Ovary (tissue), 9 donors: ENCODE measurements around the gene RNF43. TPM values are rescaled to one million over a fixed set of nuclear protein-coding genes. Genes with fewer than 3 reads are reported as not detected.

Experiments
- DNase-seq, 5 donors: peaks; one replicate each; pipeline ENCODE4 v3.0.0-alpha.2; 2019 to 2020
- H3K27ac ChIP-seq, 2 donors: fragments of 200-600 bp; one replicate each; pipeline versions ENCODE4 v1.5.1 to v1.8.0; 2019 to 2022
- H3K27me3 ChIP-seq: fragments of 200-600 bp; one replicate; pipeline ENCODE4 v1.8.0; 2022
- H3K36me3 ChIP-seq: fragments of 200-600 bp; sonication (generic); one replicate; pipeline ENCODE4 v1.5.1; 2019
- H3K4me1 ChIP-seq: one replicate; pipeline ENCODE4 v1.8.1; 2013; ENCODE audit warnings: mild to moderate bottlenecking, moderate library complexity; ENCODE audit not compliant: insufficient read depth
- H3K4me3 ChIP-seq: fragments of 200-600 bp; sonication (generic); one replicate; pipeline ENCODE4 v1.5.1; 2017
- H3K9me3 ChIP-seq, 2 donors: fragments of 200-600 bp in 1 of 2; sonication (generic) in 1 of 2; one replicate each; pipeline versions ENCODE4 v1.5.1 to v1.8.1; 2013 to 2019; ENCODE audit warnings: mild to moderate bottlenecking in 1 of 2, moderate library complexity in 1 of 2
- EP300 ChIP-seq: sonication (generic); formaldehyde crosslinking; IDR thresholded peaks from one replicate; pipeline ENCODE4 v1.6.1; 2017; ENCODE audit warnings: antibody characterized with exemption
- POLR2A ChIP-seq: fragments of 450-650 bp; IDR thresholded peaks from one replicate; pipeline ENCODE4 v1.6.1; 2017; ENCODE audit warnings: antibody characterized with exemption, mild to moderate bottlenecking, moderate library complexity
- WGBS, 3 donors: extraction: QIAGEN DNeasy Blood & Tissue Kit in 1 of 3; methylation state at CpG; one replicate each; pipeline versions ENCODE4 v1.1.5 to v1.1.7; 2013 to 2017; 5-methylcytosine and 5-hydroxymethylcytosine counted together
- intact Hi-C, 4 donors: fragments of 100-400 bp; cut with DNase I; formaldehyde crosslinking; loops; one replicate each; pipeline versions ENCODE4 v1.11.0 to v1.15.1; 2022 to 2023
- polyA plus RNA-seq, 2 donors: library from polyadenylated mRNA; stranded (reverse); fragments of 200-250 nt in 1 of 2; fragments of 350-450 nt in 1 of 2; fragmentation: Illumina TruSeq in 1 of 2; extraction: RNeasy Lipid Tissue Mini Kit (QIAGEN cat#74804) in 1 of 2; gene quantifications; one replicate each; pipeline ENCODE4 v1.2.3, GENCODE V29; 2013 to 2014
- total RNA-seq, 7 donors: library from RNA; depleted of rRNA in 2 of 7; stranded (reverse); fragments of >200 nt in 2 of 7; fragmentation: NEBNext Ultra II Directional in 3 of 7; extraction: Animal tissue kit (Norgen Biotek cat#: 25700) in 3 of 7; gene quantifications; one replicate each; pipeline versions ENCODE4 v1.1.0 to v1.2.4, GENCODE V29; 2016 to 2023
- TF ChIP-seq, protein P1 (sequence below), 3 donors: fragments of 450-650 bp in 2 of 3; fragments of 200-600 bp in 1 of 3; IDR thresholded peaks; one replicate each; pipeline versions ENCODE4 v1.5.1 to v1.8.0; 2016 to 2022; ENCODE audit warnings: antibody characterized with exemption in 3 of 3, mild to moderate bottlenecking in 1 of 3
- donor health status: DM: no; HTN: no; CAD: no; lungs with moderate emphysema.
- donor health status: DM: no; HTN: no; CAD: no.
- donor health status: Bipolar disorder and iron deficiency.
- donor health status: DM: yes; HTN: yes; CAD: no.
- donor health status: DM: no; HTN: no; CAD: no.
- donor health status: DM: yes; HTN: yes; CAD: no.

Gene RNF43
- total and polyA plus RNA-seq, 9 donors = 0.21 to 5.6 (median 1.3) TPM

DNA sequence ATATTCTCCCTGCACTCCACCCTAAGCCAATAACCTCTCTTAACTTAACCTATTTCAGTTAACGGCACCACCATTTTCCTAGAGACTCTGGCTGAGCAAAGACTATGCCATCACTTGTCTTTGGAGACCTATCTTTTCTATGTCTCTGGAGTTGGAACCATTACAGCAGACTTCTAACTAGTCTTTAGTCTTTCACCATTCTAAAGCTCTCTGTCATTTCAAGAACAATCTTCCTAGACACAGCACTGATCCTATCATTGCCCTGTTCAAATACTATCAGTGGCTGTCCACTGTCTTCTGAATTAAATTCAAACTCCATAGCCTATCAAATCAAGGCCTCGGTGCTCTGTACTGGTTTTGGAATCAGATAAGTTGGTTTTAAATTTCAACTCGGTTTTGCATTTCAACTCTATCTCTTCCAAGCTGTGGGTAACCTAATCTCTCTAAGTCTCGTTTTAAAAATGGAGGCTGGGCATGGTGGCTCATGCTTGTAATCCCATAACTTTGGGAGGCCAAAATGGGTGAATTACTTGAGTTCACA is 31.9 kb downstream of the RNF43 start:
- no peak overlapping the region for H3K4me3 ChIP-seq
- H3K9me3 ChIP-seq = no peaks in the 10 kb centered on the region
- WGBS, 3 donors = 66 to 77% (median 69%) methylated on average over 4 of the region's 4 CpGs
- H3K27me3 ChIP-seq = no peaks in the 10 kb centered on the region
- DNase-seq = no peak
- intact Hi-C loops = no loop called here
- no peaks in the 10 kb centered on the region for H3K4me1 ChIP-seq
- no peak overlapping the region for H3K27ac ChIP-seq
- TF ChIP-seq, protein P1, sequence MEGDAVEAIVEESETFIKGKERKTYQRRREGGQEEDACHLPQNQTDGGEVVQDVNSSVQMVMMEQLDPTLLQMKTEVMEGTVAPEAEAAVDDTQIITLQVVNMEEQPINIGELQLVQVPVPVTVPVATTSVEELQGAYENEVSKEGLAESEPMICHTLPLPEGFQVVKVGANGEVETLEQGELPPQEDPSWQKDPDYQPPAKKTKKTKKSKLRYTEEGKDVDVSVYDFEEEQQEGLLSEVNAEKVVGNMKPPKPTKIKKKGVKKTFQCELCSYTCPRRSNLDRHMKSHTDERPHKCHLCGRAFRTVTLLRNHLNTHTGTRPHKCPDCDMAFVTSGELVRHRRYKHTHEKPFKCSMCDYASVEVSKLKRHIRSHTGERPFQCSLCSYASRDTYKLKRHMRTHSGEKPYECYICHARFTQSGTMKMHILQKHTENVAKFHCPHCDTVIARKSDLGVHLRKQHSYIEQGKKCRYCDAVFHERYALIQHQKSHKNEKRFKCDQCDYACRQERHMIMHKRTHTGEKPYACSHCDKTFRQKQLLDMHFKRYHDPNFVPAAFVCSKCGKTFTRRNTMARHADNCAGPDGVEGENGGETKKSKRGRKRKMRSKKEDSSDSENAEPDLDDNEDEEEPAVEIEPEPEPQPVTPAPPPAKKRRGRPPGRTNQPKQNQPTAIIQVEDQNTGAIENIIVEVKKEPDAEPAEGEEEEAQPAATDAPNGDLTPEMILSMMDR (IDR thresholded peaks at IDR 0.05) = no peak
- TF ChIP-seq POLR2A (no peak), EP300 (no peak)
- H3K36me3 ChIP-seq = no peaks in the 10 kb centered on the region

DNA sequence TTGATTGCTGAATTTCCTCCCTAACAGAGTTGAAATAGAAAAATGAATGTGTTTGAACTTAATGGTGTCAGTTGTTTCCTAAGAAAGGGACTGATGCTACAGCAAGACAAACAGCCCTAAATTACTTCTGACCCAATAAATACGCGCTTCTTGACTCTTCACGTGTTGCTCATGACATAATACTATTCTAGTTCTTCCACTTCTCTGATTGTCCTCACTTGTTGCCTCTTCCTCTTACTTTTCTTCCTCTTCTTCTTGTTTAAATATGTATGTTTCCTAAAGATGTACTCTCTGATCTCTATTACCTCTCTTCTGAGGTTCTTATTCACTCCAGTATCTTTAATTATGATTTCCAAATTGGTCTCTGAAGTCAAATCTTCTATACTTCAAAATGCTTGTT is 32.4 kb downstream of the RNF43 start:
- TF ChIP-seq EP300 = no peak
- TF ChIP-seq, protein P1 (IDR thresholded peaks at IDR 0.05) = no peak
- no peak for TF ChIP-seq POLR2A

DNA sequence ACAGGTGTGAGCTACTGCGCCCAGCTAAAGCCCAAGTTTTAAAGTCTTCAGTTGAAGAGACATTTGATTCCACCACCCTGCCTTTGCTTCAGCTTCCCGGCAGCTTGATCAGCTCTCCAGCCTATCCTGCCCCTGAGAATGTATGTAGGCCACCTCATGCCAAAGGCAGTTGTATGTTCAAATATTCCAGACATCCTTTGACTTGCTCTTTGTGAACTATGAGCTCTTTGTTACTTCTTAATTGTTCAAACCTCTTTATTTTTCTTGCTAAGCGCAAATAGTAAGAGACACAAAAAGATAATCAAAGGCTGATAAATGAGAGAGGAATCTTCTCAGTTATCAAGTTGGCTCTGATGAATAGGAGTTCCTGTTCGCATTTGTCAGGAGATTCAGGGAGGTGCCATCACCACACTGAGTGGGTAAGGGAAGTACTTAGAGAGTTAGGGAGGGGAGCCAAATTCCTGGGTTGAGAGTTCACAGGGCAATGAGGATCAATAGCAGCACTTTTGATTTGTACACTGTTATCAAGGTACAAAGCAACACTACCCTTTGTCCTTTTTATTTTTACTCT is 33.4 kb downstream of the RNF43 start:
- Histone ChIP-seq H3K4me1 (no peaks in the 10 kb centered on the region), H3K9me3 (no peaks in the 10 kb centered on the region), H3K27me3 (no peaks in the 10 kb centered on the region), H3K27ac (no peak overlapping the region), H3K4me3 (no peak overlapping the region), H3K36me3 (no peaks in the 10 kb centered on the region)
- TF ChIP-seq POLR2A (no peak), EP300 (no peak)
- TF ChIP-seq, protein P1 (IDR thresholded peaks at IDR 0.05) = no peak
- DNase-seq = no peak
- intact Hi-C loops = no loop called here
- 82 to 86% (median 85%) methylated on average over 4 of the region's 4 CpGs for WGBS, 3 donors

More for the DNA sequence above, 32.4 kb downstream of the RNF43 start:
- Histone ChIP-seq H3K36me3 (no peaks in the 10 kb centered on the region), H3K4me3 (no peak overlapping the region), H3K4me1 (no peaks in the 10 kb centered on the region), H3K9me3 (no peaks in the 10 kb centered on the region), H3K27ac (no peak overlapping the region), H3K27me3 (no peaks in the 10 kb centered on the region)
- no peak for DNase-seq
- 78 to 83% (median 80%) methylated on average over 3 of the region's 3 CpGs for WGBS, 3 donors
- intact Hi-C loops = no loop called here

DNA sequence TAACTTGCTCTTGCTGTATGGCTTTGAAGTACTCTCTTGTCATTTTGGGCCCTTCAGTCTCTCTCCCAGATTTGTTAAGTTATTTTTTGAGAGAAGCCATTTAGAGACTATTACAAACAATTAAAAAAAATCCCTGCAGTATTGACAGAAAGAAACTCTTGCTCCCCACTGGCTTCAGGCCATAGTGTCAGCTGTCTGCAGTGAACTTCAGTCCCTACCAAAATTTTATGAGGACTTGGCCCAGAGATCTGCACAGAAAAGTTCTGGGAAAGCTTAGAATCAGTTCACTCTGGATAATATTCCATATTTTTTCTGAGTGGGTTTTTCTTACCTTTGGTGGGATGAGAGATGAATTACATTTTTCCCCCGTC is 34.5 kb downstream of the RNF43 start:
- no peak for DNase-seq
- TF ChIP-seq, protein P1 (IDR thresholded peaks at IDR 0.05) = no peak
- no peak for TF ChIP-seq EP300
- TF ChIP-seq POLR2A = no peak
- Histone ChIP-seq H3K36me3 (no peaks in the 10 kb centered on the region), H3K4me1 (no peaks in the 10 kb centered on the region), H3K27ac (no peak overlapping the region), H3K9me3 (no peaks in the 10 kb centered on the region), H3K27me3 (no peaks in the 10 kb centered on the region), H3K4me3 (no peak overlapping the region)
- intact Hi-C loops = no loop called here
- WGBS, 3 donors = 91 to 96% (median 93%) methylated on average over 1 of the region's 1 CpG
